Measurements from ENCODE around the gene KHDRBS1.

KHDRBS1 gene

DNA sequence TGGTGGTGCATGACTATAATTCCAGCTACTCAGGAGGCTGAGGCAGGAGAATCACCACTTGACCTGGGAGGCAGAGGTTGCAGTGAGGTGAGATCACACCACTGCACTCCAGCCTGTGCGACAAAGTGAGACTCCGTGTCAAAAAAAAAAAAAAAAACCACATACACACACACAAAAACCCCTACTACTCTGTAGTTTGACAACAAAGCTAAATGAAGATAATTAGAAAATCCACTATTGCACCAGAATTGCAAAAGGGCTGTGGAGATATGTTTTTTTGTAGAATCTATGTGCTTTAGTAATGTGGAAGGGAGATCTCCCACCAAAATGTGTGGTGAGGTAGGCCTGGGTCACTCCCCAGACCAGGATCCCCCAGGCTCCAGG is 32.2 kb upstream of the KHDRBS1 start:
- TF ChIP-seq, protein P1, sequence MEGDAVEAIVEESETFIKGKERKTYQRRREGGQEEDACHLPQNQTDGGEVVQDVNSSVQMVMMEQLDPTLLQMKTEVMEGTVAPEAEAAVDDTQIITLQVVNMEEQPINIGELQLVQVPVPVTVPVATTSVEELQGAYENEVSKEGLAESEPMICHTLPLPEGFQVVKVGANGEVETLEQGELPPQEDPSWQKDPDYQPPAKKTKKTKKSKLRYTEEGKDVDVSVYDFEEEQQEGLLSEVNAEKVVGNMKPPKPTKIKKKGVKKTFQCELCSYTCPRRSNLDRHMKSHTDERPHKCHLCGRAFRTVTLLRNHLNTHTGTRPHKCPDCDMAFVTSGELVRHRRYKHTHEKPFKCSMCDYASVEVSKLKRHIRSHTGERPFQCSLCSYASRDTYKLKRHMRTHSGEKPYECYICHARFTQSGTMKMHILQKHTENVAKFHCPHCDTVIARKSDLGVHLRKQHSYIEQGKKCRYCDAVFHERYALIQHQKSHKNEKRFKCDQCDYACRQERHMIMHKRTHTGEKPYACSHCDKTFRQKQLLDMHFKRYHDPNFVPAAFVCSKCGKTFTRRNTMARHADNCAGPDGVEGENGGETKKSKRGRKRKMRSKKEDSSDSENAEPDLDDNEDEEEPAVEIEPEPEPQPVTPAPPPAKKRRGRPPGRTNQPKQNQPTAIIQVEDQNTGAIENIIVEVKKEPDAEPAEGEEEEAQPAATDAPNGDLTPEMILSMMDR (IDR thresholded peaks at IDR 0.05; ENCODE audit: low read depth, low read length) = no peak
- no peak overlapping the region for H3K4me3 ChIP-seq (ENCODE audit: low read depth, low read length)

DNA sequence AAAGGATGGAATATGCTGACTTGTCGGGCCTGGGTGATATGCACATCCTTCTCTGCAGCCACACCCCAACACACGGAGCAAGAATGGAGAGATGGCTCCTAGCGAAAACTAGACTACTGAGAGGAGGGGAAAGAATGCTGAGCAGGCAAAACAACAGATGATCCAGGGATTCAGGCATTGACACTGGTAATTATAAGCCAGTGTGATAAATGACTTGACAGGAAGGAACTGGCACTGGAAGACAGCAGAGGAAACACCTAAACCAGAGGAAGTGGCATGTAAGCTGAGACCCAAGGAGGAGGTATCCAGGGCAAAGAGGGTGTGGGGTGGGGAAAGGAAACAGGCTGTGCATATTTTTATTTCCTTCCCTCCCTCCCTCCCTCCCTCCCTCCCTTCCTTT is 31.7 kb upstream of the KHDRBS1 start:
- H3K4me3 ChIP-seq (ENCODE audit: low read depth, low read length) = no peak overlapping the region
- TF ChIP-seq, protein P1 (IDR thresholded peaks at IDR 0.05; ENCODE audit: low read depth, low read length) = no peak

DNA sequence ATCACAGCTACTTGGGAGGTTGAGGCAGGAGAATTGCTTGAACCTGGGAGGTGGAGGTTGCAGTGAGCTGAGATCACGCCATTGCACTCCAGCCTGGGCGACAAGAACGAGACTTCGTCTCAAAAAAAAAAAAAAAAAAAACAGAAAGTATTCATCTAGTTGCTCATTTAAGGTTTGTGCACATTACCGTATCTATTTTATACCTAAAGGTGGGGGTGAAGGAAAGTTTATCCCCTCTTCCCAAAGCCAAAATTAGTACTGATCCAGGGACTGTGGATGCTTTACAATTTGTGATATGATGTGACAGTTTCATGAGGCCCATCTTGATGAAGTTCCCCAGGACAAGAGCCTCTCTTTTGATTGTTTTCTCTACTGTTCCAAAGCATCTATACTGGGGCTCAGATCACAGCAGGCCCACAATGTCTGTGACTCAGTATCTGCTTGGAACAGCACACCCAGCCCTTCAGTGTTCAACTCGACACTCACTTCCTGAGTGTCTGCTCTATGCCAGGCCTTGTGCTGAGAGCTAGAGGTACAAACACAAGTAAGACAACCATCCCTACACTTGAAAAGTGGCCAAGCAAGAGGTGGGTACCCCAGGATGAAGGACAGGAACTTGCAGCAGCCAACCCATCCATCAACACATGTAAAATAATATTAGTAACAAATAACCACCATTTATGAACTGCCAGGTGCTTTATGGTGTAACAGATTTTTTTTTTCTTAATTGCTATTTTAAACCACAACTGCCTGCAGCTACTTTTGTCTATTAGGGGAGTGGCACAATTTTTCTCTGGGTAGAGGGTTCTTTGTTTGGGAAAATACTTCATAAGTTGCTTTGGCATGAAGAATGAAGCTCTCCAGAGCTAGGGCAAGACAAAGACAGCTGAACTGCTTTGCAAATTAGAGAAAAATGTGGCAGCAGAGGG is 29.0 kb upstream of the KHDRBS1 start:
- no peak overlapping the region for H3K4me3 ChIP-seq (ENCODE audit: low read depth, low read length)
- TF ChIP-seq, protein P1 (IDR thresholded peaks at IDR 0.05; ENCODE audit: low read depth, low read length) = no peak

DNA sequence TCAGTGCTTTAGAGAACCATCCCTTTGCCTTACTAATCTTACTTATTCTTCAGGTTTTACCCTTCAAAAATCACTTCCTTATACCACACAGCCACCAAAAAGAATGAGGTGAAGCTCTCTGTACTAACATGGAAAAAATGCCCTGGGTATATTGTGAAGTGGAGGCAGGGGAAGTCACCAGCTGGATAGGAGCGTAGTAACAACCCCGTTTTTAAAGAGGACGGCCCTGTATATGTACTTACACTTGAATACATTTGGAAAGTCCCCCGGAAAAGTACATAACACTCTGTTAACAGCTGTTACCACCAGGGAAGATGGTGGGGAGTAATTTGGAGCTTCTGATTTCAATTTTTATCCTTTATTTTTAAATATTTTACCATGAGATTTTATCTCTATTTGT is 28.2 kb upstream of the KHDRBS1 start:
- TF ChIP-seq, protein P1 (IDR thresholded peaks at IDR 0.05; ENCODE audit: low read depth, low read length) = no peak
- H3K4me3 ChIP-seq (ENCODE audit: low read depth, low read length) = no peak overlapping the region

DNA sequence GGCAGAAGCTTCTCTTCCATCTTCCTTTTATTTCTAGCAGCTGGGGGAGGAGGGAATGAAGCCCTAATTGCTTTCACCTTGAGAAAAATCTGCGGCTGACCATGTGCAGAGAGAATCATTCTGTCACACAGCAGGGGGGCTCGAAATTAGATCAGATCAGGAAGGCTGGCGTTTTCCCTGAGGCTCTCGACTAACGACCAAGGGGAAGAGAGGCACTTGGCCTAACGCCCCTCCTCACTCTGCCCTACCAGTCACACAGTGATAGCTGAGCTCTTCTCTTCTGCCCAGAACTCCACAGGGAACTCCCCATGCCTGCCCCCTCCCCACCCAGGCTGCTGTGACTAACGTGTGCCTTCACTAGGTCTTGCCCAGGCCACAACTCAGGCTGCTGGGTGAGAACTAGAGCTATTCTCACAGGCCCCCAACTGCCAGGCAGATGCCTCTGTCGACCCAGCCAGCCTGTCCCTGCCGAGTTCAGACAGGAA is 26.5 kb upstream of the KHDRBS1 start:
- TF ChIP-seq, protein P1 (IDR thresholded peaks at IDR 0.05; ENCODE audit: low read depth, low read length) = no peak
- no peak overlapping the region for H3K4me3 ChIP-seq (ENCODE audit: low read depth, low read length)

DNA sequence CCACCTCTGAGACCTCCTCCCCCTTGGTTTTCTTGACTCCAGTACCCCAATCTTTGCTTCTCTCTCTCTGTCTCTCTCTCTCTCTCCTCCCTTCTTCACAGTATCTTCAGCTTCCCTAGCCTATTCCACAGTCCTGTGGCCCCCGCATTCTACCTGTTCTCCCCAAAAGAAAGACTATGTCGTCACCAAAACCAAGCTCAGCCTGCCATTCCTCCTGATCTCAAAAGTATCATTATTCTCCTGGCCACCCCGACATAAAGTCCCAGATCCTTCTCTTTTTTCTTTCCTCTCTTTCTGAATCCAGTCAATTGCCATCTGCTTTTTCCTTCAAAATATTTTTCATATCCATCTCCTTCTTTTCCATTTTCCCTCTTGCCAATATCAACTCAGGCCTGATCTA is 23.7 kb upstream of the KHDRBS1 start:
- TF ChIP-seq, protein P1 (IDR thresholded peaks at IDR 0.05; ENCODE audit: low read depth, low read length) = no peak
- no peak overlapping the region for H3K4me3 ChIP-seq (ENCODE audit: low read depth, low read length)

DNA sequence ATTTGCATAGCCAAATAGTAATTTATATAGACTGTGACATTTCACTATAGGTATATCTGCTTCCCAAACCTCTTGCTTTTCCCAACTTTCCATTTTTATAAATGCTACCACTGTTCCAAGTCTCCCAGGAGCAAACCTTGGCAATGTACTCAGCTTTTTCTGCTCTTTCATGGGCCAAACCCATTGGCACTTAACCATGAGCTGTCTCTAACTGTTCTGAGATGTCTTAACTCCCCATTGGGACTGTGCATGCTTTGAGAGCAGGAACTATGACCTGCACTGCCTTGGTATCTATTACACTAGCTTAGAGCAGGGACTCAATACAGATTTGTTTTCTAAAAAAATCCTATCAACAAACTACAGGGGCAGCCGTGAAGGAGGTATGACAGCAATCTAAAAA is 22.5 kb upstream of the KHDRBS1 start:
- H3K4me3 ChIP-seq (ENCODE audit: low read depth, low read length) = no peak overlapping the region
- TF ChIP-seq, protein P1 (IDR thresholded peaks at IDR 0.05; ENCODE audit: low read depth, low read length) = no peak

All from WI38 (cell line).